DMS 273 (cell line): ENCODE data around the gene RHOT2.

Experiments used
- DNase-seq: peaks from one replicate; lab custom pipeline; 2025; ENCODE audit not compliant: unreplicated experiment; lab: John Stamatoyannopoulos, UW

The RHOT2 gene

DNA sequence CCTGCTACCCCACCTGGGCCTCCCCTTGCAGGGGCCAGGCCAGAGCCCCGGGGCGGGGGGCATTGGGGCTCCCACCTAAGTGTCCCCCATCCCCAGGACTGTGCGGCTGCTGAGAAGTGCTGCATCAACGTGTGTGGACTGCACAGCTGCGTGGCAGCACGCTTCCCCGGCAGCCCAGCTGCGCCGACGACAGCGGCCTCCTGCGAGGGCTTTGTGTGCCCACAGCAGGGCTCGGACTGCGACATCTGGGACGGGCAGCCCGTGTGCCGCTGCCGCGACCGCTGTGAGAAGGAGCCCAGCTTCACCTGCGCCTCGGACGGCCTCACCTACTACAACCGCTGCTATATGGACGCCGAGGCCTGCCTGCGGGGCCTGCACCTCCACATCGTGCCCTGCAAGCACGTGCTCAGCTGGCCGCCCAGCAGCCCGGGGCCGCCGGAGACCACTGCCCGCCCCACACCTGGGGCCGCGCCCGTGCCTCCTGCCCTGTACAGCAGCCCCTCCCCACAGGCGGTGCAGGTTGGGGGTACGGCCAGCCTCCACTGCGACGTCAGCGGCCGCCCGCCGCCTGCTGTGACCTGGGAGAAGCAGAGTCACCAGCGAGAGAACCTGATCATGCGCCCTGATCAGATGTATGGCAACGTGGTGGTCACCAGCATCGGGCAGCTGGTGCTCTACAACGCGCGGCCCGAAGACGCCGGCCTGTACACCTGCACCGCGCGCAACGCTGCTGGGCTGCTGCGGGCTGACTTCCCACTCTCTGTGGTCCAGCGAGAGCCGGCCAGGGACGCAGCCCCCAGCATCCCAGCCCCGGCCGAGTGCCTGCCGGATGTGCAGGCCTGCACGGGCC, 35.2 kb upstream of the RHOT2 start:
- DNase-seq: no peak

DNA sequence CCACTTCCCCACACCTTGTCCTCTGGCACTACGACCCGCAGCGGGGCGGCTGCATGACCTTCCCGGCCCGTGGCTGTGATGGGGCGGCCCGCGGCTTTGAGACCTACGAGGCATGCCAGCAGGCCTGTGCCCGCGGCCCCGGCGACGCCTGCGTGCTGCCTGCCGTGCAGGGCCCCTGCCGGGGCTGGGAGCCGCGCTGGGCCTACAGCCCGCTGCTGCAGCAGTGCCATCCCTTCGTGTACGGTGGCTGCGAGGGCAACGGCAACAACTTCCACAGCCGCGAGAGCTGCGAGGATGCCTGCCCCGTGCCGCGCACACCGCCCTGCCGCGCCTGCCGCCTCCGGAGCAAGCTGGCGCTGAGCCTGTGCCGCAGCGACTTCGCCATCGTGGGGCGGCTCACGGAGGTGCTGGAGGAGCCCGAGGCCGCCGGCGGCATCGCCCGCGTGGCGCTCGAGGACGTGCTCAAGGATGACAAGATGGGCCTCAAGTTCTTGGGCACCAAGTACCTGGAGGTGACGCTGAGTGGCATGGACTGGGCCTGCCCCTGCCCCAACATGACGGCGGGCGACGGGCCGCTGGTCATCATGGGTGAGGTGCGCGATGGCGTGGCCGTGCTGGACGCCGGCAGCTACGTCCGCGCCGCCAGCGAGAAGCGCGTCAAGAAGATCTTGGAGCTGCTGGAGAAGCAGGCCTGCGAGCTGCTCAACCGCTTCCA, 34.4 kb upstream of the RHOT2 start:
- DNase-seq: no peak

DNA sequence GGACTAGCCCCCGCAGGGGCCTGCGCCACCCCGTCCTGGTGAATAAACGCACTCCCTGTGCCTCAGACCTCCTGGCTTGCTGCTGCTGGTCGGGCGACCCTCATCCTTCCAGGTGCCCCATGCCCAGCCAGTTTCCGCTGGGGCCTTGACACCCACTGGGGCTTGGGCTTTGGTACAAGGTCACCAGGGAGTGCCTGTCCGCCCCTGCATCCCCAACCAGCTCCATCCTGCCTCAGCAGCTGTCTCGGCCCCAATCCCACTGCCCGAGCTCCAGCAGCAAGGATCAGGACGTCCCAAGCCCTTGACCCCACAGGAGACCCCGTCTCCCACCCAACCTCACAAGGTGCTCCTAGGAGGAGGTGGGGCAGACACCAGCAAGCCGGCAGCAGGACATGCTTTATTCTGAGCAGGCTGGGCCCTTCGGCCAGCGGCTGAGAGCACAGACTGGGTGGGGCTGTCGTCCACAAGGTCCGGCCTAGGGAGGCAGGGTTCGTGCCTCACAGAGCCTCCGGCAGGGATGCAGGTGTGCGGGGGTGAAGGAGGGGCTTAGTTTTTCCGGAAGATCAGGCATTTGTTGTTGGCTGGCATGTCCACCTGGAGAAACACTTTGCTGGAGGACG, 33.8 kb upstream of the RHOT2 start:
- no peak for DNase-seq

- DNase-seq: no peak
Observed at GRCh38 chr16:634996-635395, 32.9 kb upstream of the RHOT2 start.

- DNase-seq: no peak
Observed at GRCh38 chr16:635573-636205, 32.2 kb upstream of the RHOT2 start.

DNA sequence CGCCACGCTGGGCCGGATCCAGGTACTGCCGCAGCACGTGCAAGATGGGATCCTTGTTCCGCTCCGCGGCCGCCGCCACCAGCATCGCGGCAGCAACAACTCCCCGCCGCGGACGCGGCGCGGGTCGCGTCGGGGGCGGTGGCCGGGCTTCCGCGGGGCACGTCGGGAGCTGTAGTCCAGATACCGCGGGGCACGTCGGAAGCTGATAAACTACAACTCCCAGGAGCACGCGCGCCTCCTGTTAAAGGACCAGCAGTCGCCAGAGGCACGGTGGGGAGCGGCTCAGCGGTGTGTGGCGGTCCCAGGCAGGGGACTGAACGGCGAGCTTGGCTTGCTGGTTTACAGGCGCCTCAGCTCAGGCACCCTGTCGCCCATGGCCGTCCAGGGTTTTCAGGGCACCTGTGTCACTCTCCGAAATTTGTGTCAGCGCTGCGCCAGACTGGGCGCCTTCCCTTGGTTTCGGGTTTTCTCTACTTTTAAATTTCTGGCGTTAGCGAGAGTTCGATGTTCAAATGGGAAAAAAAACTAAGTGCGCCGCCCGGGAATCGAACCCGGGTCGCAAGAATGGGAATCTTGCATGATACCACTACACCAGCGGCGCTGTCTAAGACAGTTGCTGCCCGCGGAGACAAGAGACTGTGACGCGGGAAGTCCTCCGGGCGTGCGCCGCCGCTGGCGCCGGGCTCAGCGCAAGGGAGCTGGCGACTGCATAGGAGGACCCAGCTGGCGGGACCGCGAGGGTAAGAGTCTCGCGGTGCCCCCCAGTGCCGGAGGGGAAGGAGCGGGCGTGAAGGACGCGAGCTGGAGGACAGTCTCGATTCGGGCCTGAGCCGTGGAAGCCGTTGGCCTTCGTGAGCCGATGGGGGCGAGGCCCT, 31.5 kb upstream of the RHOT2 start, which contains the start of gene METTL26:
Gene METTL26 (minus strand): TSS at position 100 of the 875 bp plus-strand sequence. CDS start 15 bp downstream, at position 85.
- peak; percentile 97 for DNase-seq

- DNase-seq: peak; percentile 58
Observed at GRCh38 chr16:637081-638018, 30.6 kb upstream of the RHOT2 start.

GRCh38 chr16:638034-638543, 29.8 kb upstream of the RHOT2 start:
- no peak for DNase-seq

DNA sequence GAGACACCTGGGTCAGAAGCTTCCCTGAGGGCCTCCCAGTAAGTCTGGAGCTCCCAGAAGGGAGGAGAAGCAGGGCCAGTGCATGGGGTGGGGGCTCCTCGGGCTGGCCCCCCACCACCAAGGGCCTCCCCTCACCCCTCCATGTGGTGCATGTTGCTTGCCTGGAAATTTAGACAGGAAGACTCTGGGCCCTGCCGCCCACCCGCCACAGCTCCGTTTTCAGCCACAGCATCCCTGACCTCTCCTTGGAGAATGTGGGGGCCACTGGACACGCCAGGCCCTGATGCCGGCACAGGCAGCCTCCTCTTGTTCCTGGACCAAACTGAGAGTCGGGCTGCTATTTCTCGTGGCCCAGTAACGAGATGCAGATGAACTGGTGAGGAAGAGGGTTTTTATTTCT, 29.1 kb upstream of the RHOT2 start:
- no peak for DNase-seq

- no peak for DNase-seq
Observed at GRCh38 chr16:640614-641013, 27.3 kb upstream of the RHOT2 start.

GRCh38 chr16:641326-642188, 26.4 kb upstream of the RHOT2 start, which contains the start of gene MCRIP2:
Gene MCRIP2 (plus strand): TSS chr16:641828. CDS start chr16:641992, 164 bp downstream.
- DNase-seq: peak; percentile 93

GRCh38 chr16:642189-643049, 25.5 kb upstream of the RHOT2 start:
- DNase-seq: peak; percentile 73

- DNase-seq: no peak
Observed at GRCh38 chr16:643050-643368, 24.9 kb upstream of the RHOT2 start.

DNA sequence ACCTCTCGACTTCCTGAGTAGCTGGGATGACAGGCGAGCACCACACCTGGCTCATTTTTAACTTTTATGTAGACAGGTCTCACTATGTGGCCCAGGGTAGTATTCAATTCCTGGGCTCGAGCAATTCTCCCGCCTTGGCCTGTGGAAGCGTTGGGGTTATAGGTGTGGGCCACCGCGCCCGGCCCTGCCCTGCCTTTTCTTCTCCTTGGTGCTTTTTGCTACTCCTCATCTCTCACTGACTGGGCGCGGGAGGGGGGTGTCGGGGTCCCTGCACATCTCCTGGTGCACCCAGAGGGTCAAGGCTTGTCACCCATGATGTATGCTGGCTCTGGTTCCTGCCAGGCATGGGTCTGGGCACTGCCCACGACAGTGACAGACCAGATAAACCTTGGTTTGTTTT, 23.4 kb upstream of the RHOT2 start:
- no peak for DNase-seq

- no peak for DNase-seq
Observed at GRCh38 chr16:645852-646678, 21.9 kb upstream of the RHOT2 start.

DNA sequence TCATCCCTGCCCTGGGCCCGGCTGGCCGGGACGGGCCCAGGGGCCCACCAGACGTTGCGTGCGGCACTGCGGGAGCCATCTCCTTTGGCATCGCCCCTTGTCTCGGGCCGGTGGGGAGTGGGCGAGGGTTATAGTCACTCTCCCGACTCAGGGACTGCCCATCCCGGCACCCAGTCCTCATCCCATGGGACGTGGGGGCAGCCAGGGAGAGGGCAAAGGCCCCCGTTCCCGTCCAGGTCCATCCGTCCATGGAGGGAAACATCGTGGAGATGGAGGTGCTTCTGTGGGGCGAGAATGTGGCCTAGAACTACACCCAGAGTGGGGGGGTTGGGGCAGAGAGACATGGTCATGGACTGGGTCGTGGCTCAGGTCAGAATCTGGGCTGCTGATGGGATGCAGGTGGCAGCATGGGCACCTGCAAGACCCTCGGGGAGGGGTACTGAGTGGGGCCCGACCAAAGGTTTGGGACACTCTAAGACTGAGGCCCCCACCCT, 21.2 kb upstream of the RHOT2 start:
- DNase-seq: no peak
